Measurements from ENCODE around the gene C1RL.

The C1RL gene

DNA sequence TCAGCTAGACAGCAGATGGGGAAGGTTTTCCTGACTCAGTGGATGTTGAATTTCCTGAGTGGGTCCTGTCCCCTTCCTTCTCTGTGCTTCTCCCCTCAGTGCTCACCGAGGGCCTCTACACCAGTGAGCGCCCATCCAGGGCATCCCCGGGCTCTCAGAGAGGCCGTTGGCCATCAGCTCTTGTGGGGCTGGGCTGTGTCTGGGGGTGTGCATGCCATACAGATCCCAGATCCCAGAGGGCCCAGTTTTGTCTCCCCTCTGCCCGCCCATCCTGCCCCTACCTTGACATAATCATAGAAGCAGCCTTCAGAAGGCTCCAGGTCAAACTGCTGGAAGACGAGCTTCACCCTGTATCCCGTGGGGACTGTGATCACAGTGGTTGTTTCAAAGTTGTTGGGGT, 17.8 kb downstream of the C1RL start:
- DNase-seq: no peak

DNA sequence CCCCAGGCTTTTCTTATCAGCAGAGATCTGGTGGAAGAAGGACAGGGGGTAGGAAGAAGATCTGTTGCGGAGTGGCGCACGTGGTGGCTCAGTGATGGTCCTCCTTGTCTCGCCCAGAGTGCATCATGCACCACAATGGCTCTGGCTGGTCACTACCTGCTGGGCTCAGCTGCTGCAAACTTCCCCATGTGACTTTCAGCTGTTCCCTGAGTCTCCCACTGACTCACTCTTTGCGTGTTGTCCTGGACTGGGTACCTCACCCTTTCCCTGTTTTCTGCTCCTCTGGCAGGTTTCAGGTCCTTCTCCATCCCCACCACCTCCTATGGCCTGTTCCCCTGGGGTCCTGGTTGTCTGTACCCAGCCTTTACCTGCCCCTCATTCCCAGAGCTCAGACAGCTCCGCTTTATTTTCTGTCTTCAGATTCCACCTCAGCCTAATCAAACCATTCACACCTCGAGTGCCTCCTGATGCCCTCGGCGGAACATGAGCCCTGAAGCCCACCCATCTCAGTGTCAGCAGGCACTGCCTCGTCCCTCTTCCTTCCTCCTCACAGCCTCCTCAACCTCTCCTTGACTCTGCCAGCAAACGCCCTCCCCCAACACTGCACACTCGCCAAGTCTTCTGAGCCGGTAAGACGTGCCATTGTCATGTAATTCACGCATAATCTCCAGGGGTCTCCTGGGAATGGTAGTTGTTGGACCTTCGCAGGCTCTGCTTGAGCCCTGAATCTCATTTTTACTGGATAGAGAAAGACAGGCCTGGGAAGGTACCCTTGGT, 18.6 kb downstream of the C1RL start:
- DNase-seq: no peak

DNA sequence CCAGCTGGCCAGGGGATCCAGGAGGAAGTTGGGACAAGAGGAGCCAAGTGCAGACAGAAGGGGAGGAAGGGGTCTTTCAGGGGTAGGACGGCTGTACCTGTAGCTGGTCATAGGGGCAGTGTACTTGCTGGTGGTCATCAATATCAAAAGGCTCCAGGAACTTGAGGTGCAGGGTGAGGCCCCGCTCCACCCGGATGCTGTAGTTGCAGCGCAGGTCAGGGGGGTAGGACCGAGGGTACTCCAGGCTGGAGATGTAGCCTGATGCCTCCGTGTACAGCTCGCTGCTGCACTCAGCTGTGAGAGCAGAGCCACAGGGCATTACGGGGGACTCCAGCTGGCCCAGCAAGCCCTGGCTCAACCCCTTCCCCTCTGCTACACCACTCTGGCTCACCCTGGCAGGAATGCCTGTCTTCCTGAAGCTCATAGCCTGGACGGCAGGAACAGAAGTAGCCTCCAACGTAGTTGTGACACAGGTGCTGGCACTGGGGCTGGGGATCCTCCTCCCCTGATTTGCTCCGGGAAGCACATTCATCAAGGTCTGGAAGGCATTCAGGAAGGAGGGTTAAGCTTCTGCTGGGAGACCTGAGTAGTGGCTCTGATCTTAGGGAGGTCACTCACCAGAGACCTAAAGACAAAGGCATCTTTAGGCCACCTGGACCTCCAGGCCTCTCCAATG, 19.7 kb downstream of the C1RL start:
- DNase-seq: no peak

DNA sequence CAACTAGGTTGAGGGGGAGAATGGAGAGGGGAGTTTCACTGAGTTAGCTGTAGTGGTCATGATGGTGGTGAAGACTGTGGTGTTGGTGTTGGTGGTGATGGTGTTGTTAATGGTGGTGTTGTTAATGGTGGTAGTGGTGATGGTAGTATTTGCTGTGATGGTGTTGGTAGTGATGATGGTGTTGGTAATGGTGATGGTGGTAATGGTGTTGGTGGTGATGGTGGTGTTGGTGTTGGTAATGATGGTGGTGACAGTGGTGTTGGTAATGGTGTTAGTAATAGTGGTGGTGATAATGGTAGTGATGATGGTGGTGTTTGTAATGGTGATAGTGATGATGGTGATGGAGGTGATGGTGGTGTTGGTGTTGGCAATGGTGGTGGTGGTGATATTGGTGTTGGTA, 25.9 kb downstream of the C1RL start:
- no peak for DNase-seq

DNA sequence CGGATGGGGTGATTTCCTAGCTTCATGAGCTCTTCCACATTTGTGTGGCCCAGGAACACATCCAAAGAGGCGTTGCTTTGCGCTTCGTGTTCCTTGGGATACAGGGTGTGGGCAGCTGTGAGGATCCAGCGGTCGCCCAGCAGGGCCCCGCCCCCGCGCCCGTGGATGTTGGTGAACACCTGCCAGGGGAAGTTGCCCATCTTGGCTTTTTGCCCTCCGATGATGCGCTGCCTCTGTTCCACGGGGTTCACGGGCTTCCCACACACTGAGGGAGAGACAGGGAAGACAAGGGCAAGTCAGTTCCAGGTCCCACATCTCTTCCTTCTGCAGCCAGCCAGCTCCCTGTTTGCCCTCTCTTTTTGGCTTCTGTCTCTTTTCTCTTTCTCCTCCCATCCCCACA, 28.0 kb downstream of the C1RL start:
- no peak for DNase-seq

DNA sequence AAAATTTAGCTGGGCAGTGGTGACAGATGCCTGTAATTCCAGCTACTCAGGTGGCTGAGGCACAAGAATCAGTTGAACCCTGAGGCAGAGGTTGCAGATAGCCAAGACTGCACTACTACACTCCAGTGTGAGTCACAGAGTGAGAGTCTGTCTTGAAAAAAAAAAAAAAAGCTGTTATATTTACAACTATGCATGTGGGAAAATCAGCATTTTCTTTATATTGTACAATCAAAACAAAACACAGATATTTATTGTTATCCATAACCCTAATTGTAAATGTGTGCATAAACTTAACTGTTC, 29.2 kb downstream of the C1RL start:
- no peak for DNase-seq

DNA sequence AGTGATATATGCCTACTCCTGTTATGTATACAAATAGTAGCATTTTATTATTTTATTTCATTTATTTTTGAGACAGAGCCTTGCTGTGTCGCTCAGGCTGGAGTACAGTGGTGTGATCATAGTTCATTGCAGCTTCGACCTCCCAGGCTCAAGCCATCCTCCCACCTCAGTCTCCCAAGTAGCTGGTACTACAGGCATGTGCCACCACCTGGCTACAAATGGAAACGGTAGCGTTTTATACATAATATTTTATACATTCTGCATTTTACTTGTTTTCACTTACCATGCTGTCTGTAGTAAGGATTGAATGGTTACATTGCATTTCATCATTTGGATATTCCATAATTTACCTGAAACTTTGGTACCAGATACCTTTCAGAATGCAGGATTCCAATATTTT, 30.9 kb downstream of the C1RL start:
- no peak for DNase-seq

DNA sequence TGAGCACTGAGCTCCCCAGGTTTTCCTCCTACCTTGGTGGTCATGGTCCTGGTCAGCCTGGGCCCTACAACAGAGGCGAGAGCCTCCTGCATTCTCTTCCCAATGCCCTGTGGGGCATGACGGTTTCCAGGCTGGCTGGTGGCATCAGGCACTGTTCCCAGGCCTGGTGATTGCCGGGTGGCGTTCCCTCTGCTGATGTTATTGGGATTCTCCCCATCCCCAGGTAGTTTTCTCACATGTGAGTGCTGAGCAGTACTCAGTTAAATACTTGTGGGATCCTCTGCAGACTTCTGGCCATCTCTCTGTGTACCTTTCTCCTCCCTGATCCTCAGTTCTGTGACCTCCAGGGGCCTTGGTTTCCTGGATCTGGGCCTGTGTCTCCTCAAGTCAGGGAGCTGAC, 32.5 kb downstream of the C1RL start:
- DNase-seq: no peak

DNA sequence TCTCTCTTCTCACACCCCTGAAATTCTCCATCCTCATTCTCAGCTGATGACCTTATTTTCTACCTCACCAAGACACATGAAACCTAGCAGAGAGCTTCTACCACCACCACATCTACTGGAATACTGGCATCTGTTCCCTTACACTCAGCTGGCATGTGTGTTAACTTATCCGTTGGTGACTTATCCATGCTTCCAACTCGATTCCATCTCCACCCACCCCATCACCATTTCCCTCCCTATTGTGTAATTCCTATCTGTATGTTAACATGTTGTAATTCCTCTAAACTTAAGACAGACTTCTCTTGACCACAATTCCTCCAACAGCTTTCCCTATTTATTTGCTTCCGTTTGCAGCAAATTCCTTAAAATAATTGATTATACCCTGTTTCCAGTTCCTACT, 33.1 kb downstream of the C1RL start:
- no peak for DNase-seq

DNA sequence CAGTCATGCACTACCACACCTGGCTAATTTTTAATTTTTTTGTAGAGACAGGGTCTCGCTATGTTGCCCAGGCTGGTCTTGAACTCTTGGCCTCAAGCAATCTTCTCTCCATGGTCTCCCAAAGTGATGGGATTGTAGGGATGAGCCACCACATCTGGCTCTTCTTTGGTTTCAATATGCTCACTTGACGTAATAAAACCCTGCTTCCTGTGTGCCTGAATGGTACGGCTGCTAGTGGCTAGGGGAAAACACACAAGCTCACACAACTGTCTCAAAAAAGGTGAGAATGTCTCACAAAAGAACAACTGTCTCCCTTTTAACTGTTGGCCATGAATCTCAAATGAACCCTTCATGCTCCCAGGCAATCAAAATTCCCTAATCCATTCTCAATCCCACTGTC, 33.5 kb downstream of the C1RL start:
- DNase-seq: no peak

DNA sequence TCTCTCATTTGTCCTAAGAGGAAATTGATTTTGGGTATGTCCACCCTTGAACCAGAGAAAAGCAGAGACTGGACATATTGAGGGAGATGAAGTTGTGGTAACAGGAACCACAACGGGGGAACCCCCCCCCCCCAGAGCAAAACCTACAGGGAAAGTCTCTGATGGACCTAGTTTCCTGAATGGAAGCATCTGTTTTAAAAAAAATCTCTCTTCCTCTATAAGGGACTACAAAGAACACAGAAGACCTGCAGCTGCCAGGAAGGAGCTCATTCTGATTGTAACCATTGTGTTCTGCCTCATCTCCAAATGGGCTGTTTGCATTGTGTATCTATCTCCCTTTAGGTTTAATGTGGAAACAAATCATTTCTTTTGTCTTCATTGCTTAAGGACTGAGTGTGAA, 35.1 kb downstream of the C1RL start:
- DNase-seq: no peak

DNA sequence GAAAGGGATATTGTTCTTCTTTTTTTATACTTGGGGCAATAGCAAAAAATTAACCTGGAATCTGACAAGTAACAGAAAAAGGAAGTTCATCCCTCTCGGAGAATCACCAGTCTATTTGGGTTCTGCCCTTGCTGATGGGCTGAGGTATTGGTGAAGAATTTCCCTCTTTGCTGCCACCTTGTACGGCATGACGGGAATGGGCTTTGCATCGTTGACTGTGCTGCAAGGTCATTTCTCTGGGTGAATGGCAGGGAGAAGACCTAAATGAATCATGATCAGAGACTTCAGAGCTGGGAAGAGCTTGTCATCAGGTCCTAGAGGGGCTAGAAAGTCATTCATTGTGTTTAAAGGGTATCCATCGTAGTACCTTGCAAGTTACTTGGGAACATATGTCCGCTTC, 36.5 kb downstream of the C1RL start:
- DNase-seq: no peak

DNA sequence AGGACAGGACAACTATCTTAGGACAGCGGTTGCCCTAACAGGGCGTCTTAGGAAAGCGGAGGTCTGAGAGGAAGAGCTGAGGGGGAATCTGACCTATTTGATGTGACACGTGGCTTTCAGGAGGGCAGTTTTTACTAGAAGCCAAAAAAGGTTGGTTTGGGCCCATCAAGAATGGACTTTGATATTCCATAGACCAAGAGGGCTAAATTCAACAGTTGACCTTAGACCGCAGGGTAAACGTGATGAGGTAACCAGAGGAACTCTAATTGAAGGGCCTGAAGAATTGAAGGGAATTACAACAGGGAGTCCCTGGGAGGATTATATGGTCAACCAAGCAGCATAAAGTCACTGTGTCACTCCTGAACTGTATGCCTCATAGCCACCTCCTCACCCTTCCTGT, 37.0 kb downstream of the C1RL start:
- DNase-seq: no peak

DNA sequence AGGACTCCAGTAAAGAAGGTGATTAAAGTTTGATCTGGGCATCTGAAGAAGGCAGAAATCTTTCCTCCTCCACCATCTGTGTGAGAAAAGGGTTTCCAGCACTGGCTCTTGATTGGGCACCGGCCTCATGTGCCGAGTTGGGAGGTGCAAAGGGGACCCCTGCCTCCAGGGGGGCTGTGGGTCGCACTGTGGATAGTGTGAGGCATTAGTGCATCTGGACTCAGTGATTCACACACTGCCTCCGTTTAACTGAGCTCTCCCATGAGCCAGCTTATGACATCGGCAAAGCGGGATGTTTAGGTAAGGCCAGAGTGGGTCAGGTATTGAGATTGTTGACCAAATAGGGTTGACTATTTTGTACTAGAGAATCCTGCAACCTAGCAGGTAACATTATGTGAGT, 39.6 kb downstream of the C1RL start:
- DNase-seq: no peak

DNA sequence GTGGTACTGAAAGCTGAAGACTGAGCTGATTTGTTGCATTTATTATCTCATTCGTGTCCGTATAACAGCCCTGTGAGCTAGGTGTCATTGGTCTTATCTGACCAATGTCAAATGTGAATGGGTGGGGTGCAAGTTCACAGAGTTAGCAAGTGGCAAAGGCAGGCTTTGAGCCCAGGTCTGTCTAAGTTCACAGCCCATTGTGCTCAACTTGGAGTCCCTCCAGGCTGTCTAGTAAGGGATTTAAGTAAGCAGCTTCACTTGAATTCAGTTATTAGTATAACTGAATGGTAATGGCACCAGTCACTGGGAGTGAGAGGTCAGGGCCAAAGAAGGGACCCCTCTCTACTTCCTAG, 40.0 kb downstream of the C1RL start:
- DNase-seq: no peak

DNA sequence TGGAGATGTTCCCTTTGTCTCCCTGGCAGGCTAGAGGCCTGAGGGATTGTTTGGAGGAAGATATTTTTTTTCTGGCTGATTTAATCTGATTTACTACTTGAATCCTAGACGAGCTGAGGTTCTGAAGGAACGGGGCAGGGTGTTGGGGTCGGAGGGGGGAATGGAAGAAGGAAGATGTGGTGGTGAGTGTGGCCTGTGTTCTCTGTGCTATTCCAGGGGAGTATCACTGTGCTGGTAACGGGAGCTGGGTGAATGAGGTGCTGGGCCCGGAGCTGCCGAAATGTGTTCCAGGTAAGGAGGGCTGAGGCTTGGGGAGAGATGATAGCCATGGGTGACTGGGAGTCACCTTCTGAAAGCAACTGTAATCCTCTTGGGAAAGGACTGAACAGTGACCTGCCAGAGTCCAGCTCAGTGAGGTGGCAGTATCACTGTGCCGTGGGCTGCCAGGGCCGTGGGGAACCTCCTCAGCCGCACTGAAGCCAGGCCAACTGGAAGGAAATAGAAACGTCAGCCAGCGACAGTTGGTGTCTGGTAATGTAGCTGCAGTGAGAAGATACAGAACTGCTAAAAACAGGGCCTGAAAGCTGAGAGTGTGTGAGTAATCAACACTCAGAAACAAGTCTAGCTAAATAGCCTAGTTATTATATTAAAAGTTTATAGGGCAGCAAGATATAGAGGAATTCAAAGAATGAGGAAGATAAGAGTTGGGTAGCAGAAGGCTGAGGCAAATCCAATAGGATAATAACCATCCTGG, 40.6 kb downstream of the C1RL start:
- DNase-seq: no peak

DNA sequence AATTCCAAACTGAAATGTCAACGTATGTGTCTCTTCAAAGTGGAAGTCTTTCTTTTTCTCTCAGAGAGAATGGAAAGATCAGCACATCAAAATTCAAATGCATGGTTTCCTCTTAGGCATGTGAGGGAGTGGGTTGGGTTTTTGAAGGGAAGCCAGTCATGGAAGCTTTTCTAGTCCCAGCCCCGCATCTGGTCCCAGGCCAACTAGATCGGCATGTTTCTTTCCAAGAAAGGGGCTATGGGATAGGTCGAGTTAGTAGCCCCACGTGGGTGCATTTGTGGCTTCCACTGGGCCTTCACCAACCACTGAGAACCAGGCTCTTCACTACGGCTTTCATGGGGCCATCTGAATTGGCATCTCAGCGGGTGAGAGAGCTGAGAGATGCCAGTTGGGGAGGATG, 41.9 kb downstream of the C1RL start:
- DNase-seq: no peak

DNA sequence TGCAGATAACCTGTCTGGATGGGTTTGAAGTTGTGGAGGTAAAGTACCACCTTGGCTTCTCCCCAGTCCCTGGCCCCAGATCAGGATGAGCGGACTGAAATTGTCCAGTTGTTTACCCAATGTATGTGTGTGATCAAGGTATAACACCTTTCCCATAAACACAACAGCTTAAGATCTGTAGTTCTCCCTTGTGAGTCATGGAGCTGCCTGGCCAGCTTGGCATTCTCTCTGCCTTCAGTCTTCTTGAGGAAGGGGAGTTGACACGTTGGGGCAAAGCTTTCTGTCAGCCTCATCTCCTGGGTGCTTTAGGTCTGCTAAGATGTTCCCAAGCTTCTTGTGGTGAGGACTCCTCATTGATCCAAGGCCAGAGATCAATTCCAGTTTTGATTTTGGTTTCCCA, 42.4 kb downstream of the C1RL start:
- no peak for DNase-seq

DNA sequence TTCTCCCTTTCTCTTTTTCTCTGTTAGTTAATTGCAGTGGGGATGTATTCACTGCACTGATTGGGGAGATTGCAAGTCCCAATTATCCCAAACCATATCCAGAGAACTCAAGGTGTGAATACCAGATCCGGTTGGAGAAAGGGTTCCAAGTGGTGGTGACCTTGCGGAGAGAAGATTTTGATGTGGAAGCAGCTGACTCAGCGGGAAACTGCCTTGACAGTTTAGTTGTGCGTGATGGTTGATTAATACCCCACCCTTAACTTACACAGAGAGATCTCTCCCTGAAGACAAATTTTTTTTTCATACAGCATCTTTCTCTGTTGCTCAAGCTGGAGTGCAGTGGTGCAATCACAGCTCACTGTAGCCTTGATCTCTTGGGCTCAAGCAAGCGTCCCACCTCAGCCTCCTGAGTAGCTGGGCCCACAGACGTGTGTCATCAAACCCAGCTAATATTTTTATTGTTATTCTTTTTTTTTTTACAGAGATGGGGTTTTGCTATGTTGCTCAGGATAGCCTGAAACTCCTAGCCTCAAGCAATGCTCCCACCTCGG, 43.9 kb downstream of the C1RL start:
- no peak for DNase-seq

DNA sequence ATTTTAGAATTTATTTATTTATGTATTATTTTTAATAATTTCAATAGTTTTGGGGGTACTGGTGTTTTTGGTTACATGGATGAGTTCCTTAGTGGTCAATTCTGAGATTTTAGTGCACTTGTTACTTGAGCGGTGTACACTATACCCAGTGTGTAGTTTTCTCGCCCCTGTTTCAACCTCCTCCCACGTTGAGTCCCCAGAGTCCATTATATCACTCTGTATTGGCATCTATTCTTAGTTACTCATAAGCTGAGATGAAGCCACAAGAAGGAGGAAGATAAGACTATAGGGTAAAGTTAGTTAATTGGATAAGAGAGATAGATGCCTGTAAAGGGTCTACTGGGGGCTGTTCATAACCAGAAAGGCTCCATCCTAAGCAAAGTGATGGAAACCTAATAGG, 44.5 kb downstream of the C1RL start:
- DNase-seq: no peak

DNA sequence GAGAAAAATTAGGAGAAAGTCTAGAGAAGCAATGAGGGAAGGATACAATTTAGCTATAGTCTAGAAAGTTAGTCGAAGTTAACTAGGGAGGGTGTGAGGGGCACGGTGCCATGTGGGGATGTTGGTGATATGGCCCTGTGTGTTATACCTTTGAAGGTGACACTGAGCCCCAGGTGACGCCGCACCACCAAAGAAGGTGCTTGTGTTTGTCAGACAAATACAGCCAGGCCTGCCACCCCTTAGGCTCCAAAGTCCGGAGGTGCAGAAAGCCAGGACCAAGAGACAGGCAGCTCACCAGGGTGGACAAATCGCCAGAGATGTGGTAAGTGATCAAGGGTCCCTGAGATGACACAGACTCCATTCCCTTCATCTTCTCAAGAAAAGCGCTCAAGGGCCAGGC, 47.4 kb downstream of the C1RL start:
- no peak for DNase-seq

DNA sequence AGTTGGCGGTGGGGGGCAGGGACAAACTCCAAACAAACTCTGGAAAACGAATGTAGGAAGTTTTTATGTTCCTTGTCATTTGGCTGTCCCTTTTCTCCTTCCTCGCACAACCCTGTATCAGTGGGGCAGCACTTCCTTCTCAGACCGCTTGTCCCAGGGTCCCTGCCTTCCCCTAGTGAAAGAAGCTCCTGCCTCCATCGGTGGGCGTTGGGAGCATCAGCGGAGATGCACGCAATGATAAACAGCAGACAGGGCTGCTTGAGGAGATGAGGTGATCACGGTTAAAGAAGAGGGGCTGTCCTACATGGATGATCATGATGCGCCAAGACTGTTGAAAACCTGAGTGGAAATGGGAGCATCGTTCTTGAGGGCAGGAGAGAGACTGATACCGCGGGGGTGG, 47.9 kb downstream of the C1RL start:
- no peak for DNase-seq

DNA sequence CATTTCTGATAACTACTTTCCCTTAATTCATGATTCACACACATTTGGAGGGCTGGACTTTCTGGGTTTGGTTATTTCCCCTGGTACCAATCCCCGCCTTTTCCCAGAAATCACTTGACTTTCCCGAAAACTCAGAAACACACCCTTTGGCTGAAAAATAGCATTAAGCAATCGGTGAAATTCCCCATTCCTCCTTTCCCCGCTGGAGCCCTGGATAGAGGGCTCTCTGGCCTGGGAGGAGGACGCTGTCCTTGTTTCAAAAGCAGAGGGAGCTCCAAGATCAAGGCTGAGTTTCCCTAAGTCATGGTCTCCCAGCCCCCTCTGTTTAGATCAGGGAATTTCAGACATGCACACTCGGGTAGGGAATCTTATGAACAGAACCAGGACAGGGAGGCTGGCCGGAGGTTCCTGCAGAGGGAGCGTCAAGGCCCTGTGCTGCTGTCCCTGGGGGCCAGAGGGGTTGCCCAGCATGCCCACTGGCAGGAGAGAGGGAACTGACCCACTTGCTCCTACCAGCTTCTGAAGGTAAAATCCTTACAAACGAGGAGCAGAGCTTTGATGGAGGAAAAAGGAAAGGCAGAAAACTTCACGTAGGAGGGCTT, 48.6 kb downstream of the C1RL start, which contains the start of gene C1S:
Gene C1S, plus strand, starts transcription at position 366 of the 602 bp plus-strand sequence. CDS start 1,195 bp downstream, outside the sequence.
- no peak for DNase-seq

DNA sequence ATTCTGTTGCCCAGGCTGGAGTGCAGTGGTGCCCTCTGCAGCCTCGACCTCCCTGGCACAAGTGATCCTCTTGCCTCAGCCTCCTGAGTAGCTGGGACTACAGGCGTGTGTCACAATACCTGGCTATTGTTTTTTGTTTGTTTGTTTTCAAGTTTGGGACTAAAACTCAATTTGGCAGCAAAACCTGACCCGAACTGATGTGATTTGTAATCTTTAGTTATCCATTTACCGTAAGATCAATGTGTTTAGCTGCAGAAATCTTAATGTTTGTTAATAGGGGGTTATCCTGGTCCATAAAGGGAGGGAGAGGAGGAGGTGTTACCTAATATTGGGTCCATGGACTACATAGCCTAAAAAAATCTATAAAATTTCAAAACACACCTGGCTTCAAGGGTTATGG, 49.2 kb downstream of the C1RL start:
- DNase-seq: no peak

Data from NCI-H774 (cell line).